ENCODE data around the gene CCT6A. TPM values are rescaled to one million over a fixed set of nuclear protein-coding genes. Genes with fewer than 3 reads are reported as not detected.
"Not testable (repeated sequence)": the region's sequence is repeated elsewhere in the genome, so short reads cannot be mapped to it uniquely, and the experiment has no call there.

CCT6A gene
- total and polyA plus RNA-seq, 9 of the 15 experiments (the other 6 are each of a cell fraction or from before 2014, with no cell fraction given), result 244 to 708 (median 387) TPM

- H4K20me1 ChIP-seq (replicated peaks; ENCODE audit: control insufficient read depth, insufficient read depth, low read length); H3K4me2 ChIP-seq (ENCODE audit: insufficient read depth, low read length); ATAC-seq; FAIRE-seq; H3K9me3 ChIP-seq (replicated peaks; ENCODE audit: control insufficient read depth, insufficient read depth, low read depth, low read length); H3K27ac ChIP-seq (ENCODE audit: extremely low read depth, low read depth, low read length); CTCF ChIA-PET (ENCODE audit: low intra/inter-chr PET ratio); H2AFZ ChIP-seq (ENCODE audit: low read depth, low read length); H3K4me3 ChIP-seq; in situ Hi-C loops (cut with MboI); DNase-seq (ENCODE audit: extremely low read depth in 1 of 4, low spot score in 3 of 4); POLR2A ChIA-PET; H3K9ac ChIP-seq (ENCODE audit: insufficient read depth in 1 of 2, low read depth in 2 of 2, low read length in 2 of 2); H3K27me3 ChIP-seq (ENCODE audit: control insufficient read depth in 2 of 2, insufficient read depth in 2 of 2, low read length in 2 of 2); H3K9me1 ChIP-seq (ENCODE audit: control insufficient read depth, insufficient read depth, low read length); BruUV-seq (replicated peaks); H3K79me2 ChIP-seq (ENCODE audit: control insufficient read depth, insufficient read depth, low read length): not testable (repeated sequence)
- WGBS (ENCODE audit: insufficient coverage, low coverage, missing lambda C conversion rate), result 73% methylated on average over 8 of the region's 8 CpGs
- intact Hi-C loops (cut with micrococcal nuclease), result loop anchor here (5.0 kb wide), 1 partner anchor 36 kb away; no protein-coding TSS in a partner anchor
- H3K4me1 ChIP-seq (replicated peaks in 1 of 2; ENCODE audit: control insufficient read depth in 2 of 2, insufficient read depth in 2 of 2, low read length in 2 of 2), result peaks cover 3 to 11% of the 10 kb centered on the region in 2 experiments; a peak in 3 of 5 replicates
- H3K36me3 ChIP-seq (ENCODE audit: control insufficient read depth, insufficient read depth, low read length), result peaks cover 12% of the 10 kb centered on the region; the same call in 1 of the 3 replicates
Measured at GRCh38 chr7:56031556-56031955, 20.0 kb upstream of the CCT6A start.

GRCh38 chr7:56032578-56032977 is 19.0 kb upstream of the CCT6A start:
- BruUV-seq (replicated peaks); H3K4me2 ChIP-seq (ENCODE audit: insufficient read depth, low read length); H3K9me3 ChIP-seq (replicated peaks; ENCODE audit: control insufficient read depth, insufficient read depth, low read depth, low read length); H3K79me2 ChIP-seq (ENCODE audit: control insufficient read depth, insufficient read depth, low read length); H3K9me1 ChIP-seq (ENCODE audit: control insufficient read depth, insufficient read depth, low read length); CTCF ChIA-PET (ENCODE audit: low intra/inter-chr PET ratio); in situ Hi-C loops (cut with MboI); DNase-seq (ENCODE audit: extremely low read depth in 1 of 4, low spot score in 3 of 4); H3K9ac ChIP-seq (ENCODE audit: insufficient read depth in 1 of 2, low read depth in 2 of 2, low read length in 2 of 2); FAIRE-seq; H3K4me3 ChIP-seq; H2AFZ ChIP-seq (ENCODE audit: low read depth, low read length); H4K20me1 ChIP-seq (replicated peaks; ENCODE audit: control insufficient read depth, insufficient read depth, low read length); H3K27me3 ChIP-seq (ENCODE audit: control insufficient read depth in 2 of 2, insufficient read depth in 2 of 2, low read length in 2 of 2); ATAC-seq; H3K27ac ChIP-seq (ENCODE audit: extremely low read depth, low read depth, low read length): not testable (repeated sequence)
- Histone ChIP-seq H3K4me1 (replicated peaks in 1 of 2; ENCODE audit: control insufficient read depth in 2 of 2, insufficient read depth in 2 of 2, low read length in 2 of 2) (peaks cover 3 to 11% of the 10 kb centered on the region in 2 experiments; a peak in 3 of 5 replicates), H3K36me3 (ENCODE audit: control insufficient read depth, insufficient read depth, low read length) (peaks cover 11% of the 10 kb centered on the region; the same call in 1 of the 3 replicates)
- whole genome bisulfite sequencing (ENCODE audit: insufficient coverage, low coverage, missing lambda C conversion rate), result 71% methylated on average over 1 of the region's 7 CpGs
- POLR2A ChIA-PET, result interaction anchor here (2.1 kb wide), 1 partner anchor 18 kb away, joined by 12 read pairs; the partner anchor contains the start of genes CCT6A and PSPH
- intact Hi-C loops (cut with micrococcal nuclease), result loop anchor here (5.0 kb wide), 1 partner anchor 35 kb away; no protein-coding TSS in a partner anchor
